GM15510 (cell line): ENCODE measurements around the gene CLCN2.

Source experiments
- POLR2A ChIP-seq: IDR thresholded peaks from 3 replicates; pipeline ENCODE4 v1.6.1; 2011; ENCODE audit warnings: borderline replicate concordance; ENCODE audit not compliant: insufficient read length; ENCODE audit errors: extremely low read depth

The CLCN2 gene

DNA sequence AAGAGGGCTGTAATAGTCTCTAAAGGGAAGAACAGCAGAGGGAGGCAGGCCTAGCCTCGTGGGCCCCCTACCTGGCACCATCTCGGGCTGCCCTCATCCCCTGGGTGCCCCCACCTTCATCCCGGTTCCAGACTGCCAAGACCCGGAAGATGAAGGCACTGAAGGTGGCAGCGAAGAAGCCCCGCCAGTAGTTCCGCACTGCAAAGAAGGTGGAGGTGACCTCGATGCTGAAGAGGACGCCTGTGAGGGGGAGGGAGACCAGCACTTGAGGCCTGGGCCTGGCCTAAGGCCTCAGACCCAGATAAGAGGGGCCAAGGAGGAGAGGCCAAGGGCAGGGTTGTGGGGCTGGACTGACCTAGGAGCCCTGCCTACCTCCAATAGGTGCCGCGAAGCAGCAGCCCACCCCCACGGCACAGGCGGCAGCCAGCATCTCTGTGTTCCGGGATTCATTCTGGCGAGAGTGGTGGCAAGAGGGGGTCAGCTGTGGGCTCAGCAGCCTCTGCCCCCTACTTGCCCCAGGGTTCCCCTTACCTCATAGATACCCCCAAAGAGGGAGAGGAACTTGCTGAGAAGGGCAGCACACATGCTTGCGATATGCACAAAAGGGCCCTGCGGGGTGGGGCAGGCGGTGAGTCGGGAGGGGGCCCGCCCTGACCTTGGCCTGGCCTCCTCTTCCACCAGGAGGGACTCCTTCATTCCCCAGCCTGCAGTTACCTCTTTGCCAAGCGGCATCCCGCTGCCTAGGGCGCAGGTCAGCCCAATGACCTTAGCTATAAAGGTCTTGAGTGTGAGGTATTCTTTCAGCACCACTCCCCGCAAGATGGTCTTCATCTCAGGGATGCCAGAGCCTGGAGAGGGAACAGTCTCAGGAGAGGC lies 3.9 kb downstream of the CLCN2 start:
- no peak for TF ChIP-seq POLR2A

DNA sequence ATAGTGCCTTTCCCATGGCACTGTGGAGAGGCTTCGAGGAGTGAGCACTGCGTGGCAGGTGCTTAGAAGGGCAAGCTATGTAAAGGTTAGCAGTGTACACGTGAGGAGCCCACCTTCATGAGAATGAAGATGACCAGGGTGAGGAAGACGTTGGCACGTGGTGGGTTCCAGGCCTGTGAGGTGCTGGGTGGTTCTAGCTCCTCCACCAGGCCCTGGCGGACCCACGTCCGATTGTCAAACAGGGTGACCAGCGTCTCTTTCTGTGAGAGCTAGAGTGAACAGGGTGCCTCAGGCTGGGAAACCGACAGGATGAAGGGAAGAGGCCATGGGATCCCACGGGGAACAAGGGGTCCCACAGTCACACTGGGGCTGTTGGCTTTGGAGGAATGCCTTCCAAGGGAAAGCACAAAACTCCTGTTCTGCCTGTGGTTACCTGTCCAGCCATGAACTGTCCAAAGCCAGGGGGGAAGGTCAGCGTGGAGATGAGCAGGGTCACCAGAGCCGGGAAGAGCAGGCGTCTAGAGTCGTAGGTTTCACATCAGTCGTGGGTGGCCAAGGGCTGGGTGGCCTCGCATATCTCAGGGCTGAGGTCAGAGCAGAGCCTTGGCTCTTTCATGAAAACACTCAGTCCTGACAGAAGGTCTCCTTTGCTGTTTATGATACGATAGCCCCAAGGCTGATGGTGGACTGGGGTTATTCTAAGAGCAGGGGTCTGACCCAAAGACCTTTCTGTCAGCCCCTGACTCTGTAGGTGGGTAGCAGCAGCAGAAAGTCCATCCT lies 6.0 kb downstream of the CLCN2 start:
- no peak for TF ChIP-seq POLR2A

DNA sequence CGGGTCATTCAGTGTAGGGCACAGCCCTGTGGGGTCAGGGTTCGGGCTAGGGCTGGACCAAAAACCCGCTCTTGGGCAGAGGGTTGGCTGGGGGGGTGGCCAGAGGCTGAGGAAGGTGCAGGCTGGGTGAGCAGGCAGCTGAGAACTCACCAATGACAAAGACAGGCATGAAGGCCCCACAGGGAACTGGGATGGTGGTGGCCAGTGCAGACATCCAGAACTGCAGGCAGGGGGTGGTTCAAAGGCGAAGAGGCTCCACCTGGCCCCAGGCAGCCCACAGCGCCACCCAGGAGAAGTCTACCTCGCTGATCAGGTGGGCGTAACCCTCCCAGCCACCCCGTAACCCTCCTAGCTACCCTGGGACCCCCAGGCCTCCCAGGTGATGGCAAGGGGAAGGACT lies 6.7 kb downstream of the CLCN2 start:
- no peak for TF ChIP-seq POLR2A

DNA sequence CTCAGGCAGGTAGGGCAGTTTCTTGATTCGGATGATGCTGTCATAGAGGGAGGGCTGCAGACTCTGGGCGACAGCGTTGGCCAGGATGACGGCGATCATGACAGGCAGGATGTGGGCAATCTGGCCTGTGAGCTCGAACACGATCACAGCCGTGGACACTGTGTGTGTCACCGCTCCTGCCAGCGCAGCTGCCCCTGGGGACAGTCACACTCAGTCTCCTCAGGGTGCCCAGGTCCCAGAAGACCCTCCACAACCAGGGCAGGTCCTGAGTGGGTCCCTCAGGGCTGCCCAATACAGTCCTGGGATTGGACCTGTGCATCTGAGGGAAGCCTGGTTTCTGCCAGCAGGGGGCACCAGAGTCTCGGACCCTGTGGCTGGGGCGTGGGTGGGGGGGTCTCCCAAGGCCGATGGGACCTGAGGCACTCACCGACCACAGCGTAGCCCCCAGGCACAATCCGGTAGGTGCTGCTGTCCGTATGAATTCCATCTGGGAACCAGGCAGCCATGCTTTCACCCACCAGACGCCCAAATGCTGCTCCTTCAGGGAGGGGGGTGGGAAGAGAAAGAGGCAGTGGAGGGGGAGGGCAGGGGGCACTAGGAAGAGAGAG lies 7.2 kb downstream of the CLCN2 start:
- TF ChIP-seq POLR2A: no peak

DNA sequence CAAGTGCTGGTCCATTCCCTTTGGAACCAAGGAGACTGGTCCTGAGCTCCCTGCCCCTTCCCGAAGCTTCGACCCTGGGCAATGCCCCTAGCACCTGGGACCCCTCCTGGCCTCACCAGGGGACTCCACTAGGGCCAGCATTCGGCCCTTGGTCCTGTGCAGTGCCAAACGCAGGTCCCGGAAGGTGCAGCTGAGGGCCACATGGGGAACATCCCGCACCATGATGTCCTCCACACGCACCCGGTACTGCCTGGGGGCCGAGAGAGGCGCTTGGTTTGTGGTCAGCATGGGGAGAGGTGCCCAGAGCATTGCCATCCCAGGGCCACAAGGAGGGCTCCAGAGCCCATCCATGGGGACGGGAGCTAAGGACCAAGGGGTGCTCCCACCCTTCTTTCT lies 7.9 kb downstream of the CLCN2 start:
- no peak for TF ChIP-seq POLR2A

DNA sequence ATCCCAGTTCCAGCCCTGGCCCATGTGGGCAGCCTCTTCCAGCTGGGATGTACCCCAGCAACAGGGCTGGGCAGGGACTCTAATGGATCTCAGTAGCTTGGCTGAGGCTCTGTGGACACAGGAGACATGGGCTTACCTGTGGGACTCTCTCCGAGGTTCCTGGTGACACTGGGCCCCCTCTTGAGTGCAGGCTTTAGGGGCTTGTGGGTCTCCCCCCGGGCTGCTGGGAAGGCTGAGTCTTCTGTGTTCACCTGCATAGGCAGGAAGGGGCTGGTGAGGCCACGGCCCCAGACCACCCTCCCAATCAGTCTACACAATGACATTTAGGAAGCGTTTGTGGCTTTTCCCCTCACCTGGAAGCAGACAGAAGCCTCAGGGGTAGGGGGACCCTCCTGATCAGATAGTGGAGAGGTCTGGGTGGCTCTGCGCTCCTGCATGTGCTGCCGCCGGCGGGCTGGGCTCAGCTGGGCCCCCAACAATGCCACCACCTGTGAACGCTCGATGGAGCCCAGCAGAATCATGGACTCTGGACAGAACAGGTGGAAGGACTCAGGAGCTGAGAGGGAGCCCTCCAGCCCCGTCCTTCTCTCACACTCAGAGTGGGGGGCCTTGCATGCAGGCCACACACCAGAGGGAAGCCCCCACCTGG lies 8.4 kb downstream of the CLCN2 start:
- no peak for TF ChIP-seq POLR2A

DNA sequence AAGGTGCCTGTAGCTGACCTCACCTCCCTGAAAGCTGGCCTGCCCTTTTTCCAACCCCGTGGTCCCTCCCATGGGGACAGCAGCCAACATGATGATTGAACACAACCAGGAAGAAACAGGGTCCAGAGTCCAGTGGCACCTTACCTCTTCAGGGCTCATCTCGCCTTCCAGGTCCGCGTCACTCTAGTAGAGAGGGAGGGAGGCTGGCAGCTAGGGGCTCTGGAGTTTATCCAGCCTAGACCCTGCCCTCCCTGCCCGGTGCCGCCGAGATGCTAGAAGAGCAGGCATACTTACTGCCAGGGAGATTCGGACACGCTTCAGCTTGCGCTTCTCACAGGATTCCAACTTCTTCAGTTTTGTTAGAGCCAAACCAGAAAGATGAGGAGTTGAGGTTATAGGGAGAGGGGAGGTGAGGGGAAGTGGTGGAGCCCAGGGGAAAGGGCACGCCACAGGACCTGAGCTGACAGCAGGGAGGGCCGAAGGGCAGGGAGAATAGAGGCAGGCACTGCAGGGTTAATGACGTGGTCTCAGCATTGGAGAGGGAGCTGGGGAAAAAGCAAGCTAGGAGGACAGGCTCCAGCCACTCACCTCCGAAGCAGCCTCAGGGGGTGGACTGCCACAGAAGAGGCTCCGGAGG lies 9.1 kb downstream of the CLCN2 start:
- no peak for TF ChIP-seq POLR2A

DNA sequence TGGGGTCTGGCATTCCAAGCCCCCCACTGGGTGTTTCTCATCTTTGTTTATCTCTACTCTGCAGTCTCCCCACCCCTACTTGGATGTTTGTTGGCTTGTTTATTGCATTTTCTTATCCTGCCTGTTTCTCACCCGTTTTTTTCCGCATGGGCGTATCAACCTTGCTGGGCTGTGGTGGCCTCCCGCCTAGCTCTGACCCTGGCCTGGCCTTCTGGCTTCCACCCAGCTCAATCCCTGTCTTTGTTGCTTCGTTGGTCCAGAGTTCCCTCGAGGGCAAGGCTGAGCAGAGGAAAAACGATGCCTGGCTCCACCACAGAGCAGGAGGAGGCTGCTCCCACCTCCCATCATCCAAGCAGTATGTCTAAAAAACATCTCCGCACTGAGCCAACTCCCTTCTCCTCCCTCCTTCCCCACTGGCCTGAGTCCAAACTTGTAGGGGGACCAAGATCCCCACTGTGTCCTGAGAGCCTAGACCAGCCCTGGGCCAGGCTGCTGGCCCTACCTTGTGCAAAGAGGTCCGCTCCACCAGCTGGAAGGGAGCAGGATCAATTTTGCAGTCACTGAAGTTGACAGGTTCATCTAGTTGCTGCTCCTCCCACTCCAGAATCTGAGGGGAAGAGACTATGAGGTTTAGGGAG lies 9.8 kb downstream of the CLCN2 start:
- no peak for TF ChIP-seq POLR2A

DNA sequence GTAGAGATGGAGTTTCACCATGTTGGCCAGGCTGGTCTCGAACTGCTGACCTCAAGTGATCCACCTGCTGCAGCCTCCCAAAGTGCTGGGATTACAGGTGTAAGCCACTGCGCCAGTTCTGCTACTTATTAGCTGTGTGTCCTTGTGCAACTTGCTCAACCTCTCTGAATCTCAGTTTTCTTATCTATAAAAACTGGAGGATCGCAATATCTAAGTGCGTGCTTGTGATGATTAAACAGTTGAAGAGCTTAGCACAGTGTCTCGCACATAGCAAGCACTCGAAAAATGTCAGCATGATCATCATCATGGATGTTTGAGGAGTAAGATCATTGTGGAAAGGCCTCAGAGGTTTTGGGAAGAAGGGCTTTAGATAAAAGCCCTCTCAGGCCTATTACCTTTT lies 10.8 kb downstream of the CLCN2 start:
- TF ChIP-seq POLR2A: no peak

DNA sequence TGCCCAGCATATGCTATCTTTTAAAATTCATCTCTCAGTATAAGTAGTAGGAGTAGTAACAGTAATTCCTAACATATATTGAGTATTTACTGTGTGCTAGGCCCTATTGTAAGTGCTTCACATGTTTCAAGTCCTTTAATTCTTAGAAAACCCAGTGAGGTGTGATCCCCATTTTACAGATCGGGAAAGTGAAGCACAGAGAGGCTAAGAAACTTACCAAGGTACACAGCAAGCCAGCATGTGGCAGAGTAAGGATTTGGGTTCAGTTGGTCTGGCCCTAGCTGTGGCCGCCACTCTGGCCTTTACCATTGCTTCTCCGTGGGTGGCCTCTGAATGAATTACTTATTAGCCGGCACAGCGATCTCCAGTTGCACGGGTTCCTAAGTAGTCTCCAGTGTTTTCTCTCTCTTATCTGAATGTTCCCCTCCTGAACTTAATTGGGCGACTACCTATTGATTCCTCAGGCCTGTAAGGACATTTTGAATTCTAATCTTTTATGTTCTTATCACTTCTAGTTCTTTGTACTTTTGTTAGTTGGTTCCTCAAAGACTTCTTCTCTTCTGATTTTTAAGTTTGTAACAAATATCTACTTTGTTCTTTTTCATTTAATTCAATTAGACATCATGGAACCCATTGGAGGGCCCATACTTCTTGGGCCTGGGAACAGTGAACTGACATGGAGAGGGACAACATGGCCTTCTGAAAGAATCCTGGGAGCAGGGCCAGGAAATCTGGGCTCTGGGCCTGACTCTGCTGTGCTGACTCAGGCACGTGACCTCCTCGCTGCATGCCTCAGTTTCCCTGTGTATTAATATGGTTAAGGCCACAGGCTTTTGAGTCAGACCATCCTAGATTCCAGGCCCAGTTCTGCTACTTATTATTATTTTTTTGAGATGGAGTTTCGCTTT lies 11.6 kb downstream of the CLCN2 start:
- TF ChIP-seq POLR2A: no peak

DNA sequence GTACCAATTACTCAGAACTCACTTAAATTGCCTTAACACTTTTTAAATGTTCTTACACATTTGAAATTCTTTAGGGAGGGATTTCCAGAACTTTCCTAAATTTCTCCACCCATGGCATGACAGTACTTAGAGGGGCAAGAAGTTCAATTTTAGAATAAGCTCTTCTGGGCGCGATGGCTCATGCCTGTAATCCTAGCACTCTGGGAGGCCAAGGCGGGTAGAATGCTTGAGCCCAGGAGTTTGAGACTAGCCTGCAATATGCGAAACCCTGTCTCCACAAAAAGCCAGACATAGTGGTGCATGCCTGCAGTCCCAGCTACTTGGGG lies 13.4 kb downstream of the CLCN2 start:
- TF ChIP-seq POLR2A: no peak

DNA sequence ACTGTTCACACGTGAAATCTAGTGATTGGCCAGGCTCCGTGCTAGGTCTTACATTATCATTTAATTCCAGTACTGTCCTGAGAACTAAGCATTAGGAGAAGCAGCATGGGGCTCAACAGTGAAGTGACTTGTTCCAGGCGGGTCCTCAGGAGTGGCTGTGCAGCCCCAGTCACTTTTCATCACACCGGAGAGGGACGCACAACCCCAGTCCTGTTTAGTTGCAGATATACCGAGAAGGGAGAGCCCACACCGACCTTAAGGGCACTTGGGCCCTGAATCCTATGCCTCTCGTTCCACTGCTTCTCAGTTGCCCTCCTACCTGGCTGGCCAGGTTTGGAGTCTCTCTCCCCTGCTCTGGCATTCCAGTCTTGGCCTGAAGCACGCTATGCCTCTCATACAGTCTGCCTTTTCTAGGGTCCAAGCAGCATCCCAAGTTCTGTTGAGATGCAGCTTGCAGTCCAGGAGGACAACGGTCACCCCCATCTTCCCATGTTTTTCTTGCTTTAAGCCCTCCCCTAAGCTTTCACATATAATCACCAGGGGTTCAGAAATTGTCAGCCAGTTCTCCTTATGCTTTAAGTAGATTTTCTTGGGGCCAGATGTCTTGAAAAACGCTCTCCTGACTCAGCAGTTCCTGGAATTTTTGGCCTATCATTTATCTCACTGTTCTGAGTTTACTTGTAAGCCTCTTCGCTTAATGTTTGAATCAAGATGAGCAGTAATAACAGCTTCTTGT lies 13.9 kb downstream of the CLCN2 start:
- TF ChIP-seq POLR2A: no peak
